ENCODE data around the gene ZFP92.

GRCh38 chrX:153409414-153410101 lies 1.7 kb upstream of the ZFP92 start:
- no peak for TF ChIP-seq GABPA (IDR thresholded peaks at IDR 0.05; ENCODE audit: borderline replicate concordance, insufficient read depth, low read length)
- TF ChIP-seq CTCF (IDR thresholded peaks at IDR 0.05; ENCODE audit: control extremely low read depth in 1 of 3, insufficient read depth in 1 of 3, low read depth in 1 of 3, low read length in 3 of 3): no peak
- no peak for TF ChIP-seq EP300 (IDR thresholded peaks at IDR 0.05; ENCODE audit: borderline replicate concordance in 1 of 2, low read depth in 2 of 2, low read length in 2 of 2)
- TF ChIP-seq E2F6 (IDR thresholded peaks at IDR 0.05): no peak
- no peak for TF ChIP-seq CEBPB (IDR thresholded peaks at IDR 0.05; ENCODE audit: low read depth, low read length)
- no peak for TF ChIP-seq SUZ12 (IDR thresholded peaks at IDR 0.05; ENCODE audit: low read length)
- no peak for TF ChIP-seq CREB1 (IDR thresholded peaks at IDR 0.05)
- no peak for TF ChIP-seq SP1 (IDR thresholded peaks at IDR 0.05; ENCODE audit: low read depth, low read length)
- TF ChIP-seq POLR2A (IDR thresholded peaks at IDR 0.05; ENCODE audit: control extremely low read depth in 1 of 2, low read depth in 2 of 2, low read length in 2 of 2): no peak
- no peak for TF ChIP-seq NRF1 (IDR thresholded peaks at IDR 0.05; ENCODE audit: low read depth, low read length)
- TF ChIP-seq CHD1 (IDR thresholded peaks at IDR 0.05; ENCODE audit: low read depth, low read length): no peak
- no peak for TF ChIP-seq KDM1A (IDR thresholded peaks at IDR 0.05; ENCODE audit: borderline replicate concordance, low read length)
- TF ChIP-seq BRCA1 (IDR thresholded peaks at IDR 0.05; ENCODE audit: low read depth, low read length): no peak
- no peak for TF ChIP-seq ASH2L (IDR thresholded peaks at IDR 0.05; ENCODE audit: low read length)

Measured in H1 (cell line).